Sigmoid colon (tissue), 3 donors: ENCODE measurements around the gene ATG101.

Source experiments
- POLR2A ChIP-seq, 2 donors: fragments of 450-650 bp; IDR thresholded peaks; one replicate each; pipeline ENCODE4 v1.6.1; 2016; ENCODE audit warnings: antibody characterized with exemption in 2 of 2, mild to moderate bottlenecking in 2 of 2, moderate library complexity in 2 of 2
- TF ChIP-seq, protein P1 (sequence below), 4 experiments: fragments of 450-650 bp in 3 of 4; fragments of 200-600 bp in 1 of 4; IDR thresholded peaks; one replicate each; pipeline ENCODE4 v1.5.1; 2016 to 2019; ENCODE audit warnings: antibody characterized with exemption in 4 of 4, mild to moderate bottlenecking in 3 of 4, moderate library complexity in 2 of 4

- TF ChIP-seq, protein P1, sequence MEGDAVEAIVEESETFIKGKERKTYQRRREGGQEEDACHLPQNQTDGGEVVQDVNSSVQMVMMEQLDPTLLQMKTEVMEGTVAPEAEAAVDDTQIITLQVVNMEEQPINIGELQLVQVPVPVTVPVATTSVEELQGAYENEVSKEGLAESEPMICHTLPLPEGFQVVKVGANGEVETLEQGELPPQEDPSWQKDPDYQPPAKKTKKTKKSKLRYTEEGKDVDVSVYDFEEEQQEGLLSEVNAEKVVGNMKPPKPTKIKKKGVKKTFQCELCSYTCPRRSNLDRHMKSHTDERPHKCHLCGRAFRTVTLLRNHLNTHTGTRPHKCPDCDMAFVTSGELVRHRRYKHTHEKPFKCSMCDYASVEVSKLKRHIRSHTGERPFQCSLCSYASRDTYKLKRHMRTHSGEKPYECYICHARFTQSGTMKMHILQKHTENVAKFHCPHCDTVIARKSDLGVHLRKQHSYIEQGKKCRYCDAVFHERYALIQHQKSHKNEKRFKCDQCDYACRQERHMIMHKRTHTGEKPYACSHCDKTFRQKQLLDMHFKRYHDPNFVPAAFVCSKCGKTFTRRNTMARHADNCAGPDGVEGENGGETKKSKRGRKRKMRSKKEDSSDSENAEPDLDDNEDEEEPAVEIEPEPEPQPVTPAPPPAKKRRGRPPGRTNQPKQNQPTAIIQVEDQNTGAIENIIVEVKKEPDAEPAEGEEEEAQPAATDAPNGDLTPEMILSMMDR (IDR thresholded peaks at IDR 0.05), result no peak
- TF ChIP-seq POLR2A (IDR thresholded peaks at IDR 0.05), result no peak
Measured at GRCh38 chr12:52097045-52097666, 27.4 kb downstream of the ATG101 start.
